GM12878 (cell line): ENCODE results near the gene UBE2M. TPM values are rescaled to one million over a fixed set of nuclear protein-coding genes. Genes with fewer than 3 reads are reported as not detected.

Experiments
- CBX3 ChIP-seq: fragments of 200-600 bp; sonication (generic); IDR thresholded peaks from 2 replicates; pipeline ENCODE4 v1.6.1; 2016; ENCODE audit warnings: low read depth, borderline replicate concordance
- CHD2 ChIP-seq: IDR thresholded peaks from 2 replicates; pipeline ENCODE4 v1.6.1; 2011; ENCODE audit warnings: low read depth, low read length, improper control_type of control experiment, borderline replicate concordance
- CREB1 ChIP-seq: IDR thresholded peaks from 2 replicates; pipeline ENCODE4 v1.6.1; 2012; ENCODE audit warnings: low read depth, mild to moderate bottlenecking, inconsistent platforms
- EZH2 ChIP-seq: IDR thresholded peaks from 2 replicates; pipeline ENCODE4 v1.6.1; 2012; ENCODE audit warnings: low read depth, mild to moderate bottlenecking, control low read depth, inconsistent platforms, low read length, borderline replicate concordance; ENCODE audit not compliant: control insufficient read depth
- MEF2B ChIP-seq: fragments of 450-650 bp; IDR thresholded peaks from 2 replicates; pipeline ENCODE4 v1.6.1; 2018; ENCODE audit warnings: mild to moderate bottlenecking, moderate library complexity; ENCODE audit not compliant: partially characterized antibody, poor library complexity, severe bottlenecking
- POU2F2 ChIP-seq: IDR thresholded peaks from 3 replicates; pipeline ENCODE4 v1.6.1; 2011; ENCODE audit warnings: low read depth, mild to moderate bottlenecking, low read length, borderline replicate concordance
- SREBF2 ChIP-seq: IDR thresholded peaks from 2 replicates; pipeline ENCODE4 v1.6.1; 2012; ENCODE audit warnings: mild to moderate bottlenecking, low read length
- TCF12 ChIP-seq: IDR thresholded peaks from 2 replicates; pipeline ENCODE4 v1.6.1; 2011; ENCODE audit warnings: low read depth, mild to moderate bottlenecking, low read length
- WRNIP1 ChIP-seq: IDR thresholded peaks from 2 replicates; pipeline ENCODE4 v1.6.1; 2011; ENCODE audit warnings: low read depth, low read length, improper control_type of control experiment, borderline replicate concordance
- ZNF274 ChIP-seq: IDR thresholded peaks from one replicate; pipeline ENCODE4 v1.8.0; 2011; ENCODE audit not compliant: insufficient read length, insufficient read depth
- polyA plus RNA-seq, 11 experiments: library from polyadenylated mRNA; depleted of rRNA in 4 of 11; unstranded in 6 of 11; stranded (reverse) in 5 of 11; fragments of >200 nt; fragmentation: Nextera tagmentation in 4 of 11; fragmentation: Illumina TruSeq in 1 of 11; extraction: Ambion mirVana in 4 of 11; extraction: Trizol in 1 of 11; gene quantifications; 1 replicate in 1 of 11; 2 replicates in 10 of 11; pipeline versions ENCODE4 v1.2.1 to v1.2.3, GENCODE V29; 2011 to 2016; ENCODE audit warnings: inconsistent platforms in 2 of 11, missing spikeins in 2 of 11, low read depth in 1 of 11
- total RNA-seq, 4 experiments: library from RNA; depleted of rRNA in 3 of 4; stranded (reverse); fragments of >200 nt in 3 of 4; fragmentation: Illumina TruSeq in 1 of 4; extraction: Trizol in 1 of 4; gene quantifications; 2 replicates each; pipeline versions ENCODE4 v1.2.1 to v1.2.3, GENCODE V29; 2013 to 2021
- TF ChIP-seq, protein P1 (sequence below): fragments of 450-650 bp; IDR thresholded peaks from 2 replicates; pipeline ENCODE4 v1.6.1; 2016; ENCODE audit warnings: mild to moderate bottlenecking
- TF ChIP-seq, protein P2 (sequence below): fragments of 450-650 bp; formaldehyde crosslinking; IDR thresholded peaks from 2 replicates; pipeline ENCODE4 v1.4.0; 2020; ENCODE audit warnings: mild to moderate bottlenecking, moderate library complexity
- TF ChIP-seq, protein P3 (sequence below): IDR thresholded peaks from 2 replicates; pipeline ENCODE4 v1.6.1; 2012; ENCODE audit warnings: low read depth, low read length, improper control_type of control experiment
- TF ChIP-seq, protein P4 (sequence below): fragments of 450-650 bp; IDR thresholded peaks from 2 replicates; pipeline ENCODE4 v1.6.1; 2017; ENCODE audit warnings: antibody characterized with exemption, mild to moderate bottlenecking, moderate library complexity
- TF ChIP-seq, protein P5 (sequence below): IDR thresholded peaks from 2 replicates; pipeline ENCODE4 v1.6.1; 2011; ENCODE audit warnings: borderline replicate concordance, low read depth, mild to moderate bottlenecking, moderate library complexity, low read length; ENCODE audit not compliant: insufficient read depth, poor library complexity, severe bottlenecking

Gene UBE2M
- total and polyA plus RNA-seq, 10 of the 15 experiments (the other 5 are each of a cell fraction or from before 2014, with no cell fraction given): 1.4 to 105 (median 73.9) TPM

DNA sequence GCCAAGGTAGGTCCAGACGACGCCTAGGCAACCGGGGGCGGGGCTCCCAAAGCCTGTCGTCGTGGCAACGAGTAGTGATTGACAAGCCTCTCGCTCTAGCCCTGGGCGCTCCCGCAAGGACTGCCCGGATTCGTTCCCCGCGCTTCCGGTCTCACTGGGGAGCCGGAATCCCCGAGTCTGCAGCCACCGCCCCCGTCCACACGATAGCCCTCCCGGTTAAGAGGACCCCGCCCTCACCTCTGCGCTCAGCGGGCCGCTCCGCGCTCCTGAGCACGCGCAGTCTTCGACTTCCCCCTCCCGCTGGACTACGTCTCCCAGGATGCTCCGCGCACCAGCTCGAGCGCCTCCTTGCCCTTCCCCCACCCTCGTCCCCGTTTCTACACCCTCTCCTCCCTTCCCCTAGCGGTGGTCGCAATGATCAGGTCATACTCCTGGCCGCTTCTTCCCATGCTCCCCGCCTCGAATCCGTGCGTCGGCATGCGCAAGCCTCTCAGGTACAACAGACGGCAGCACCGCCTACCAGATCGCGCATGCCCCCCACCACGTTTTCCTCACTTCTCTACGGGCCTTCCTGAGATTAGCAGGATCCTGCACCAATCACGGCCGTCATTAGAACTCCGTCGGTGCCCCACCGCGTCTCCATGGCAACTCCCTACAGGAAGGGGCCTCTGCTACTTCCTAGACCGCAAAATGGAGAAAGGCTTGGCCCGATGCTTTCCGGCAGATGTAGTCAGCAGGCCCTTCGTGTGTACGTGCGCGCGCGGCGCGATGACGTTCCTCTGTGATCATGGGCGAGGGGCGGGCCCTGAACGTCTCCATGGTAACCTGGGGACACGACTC is 14.6 kb upstream of the UBE2M start, which contains the start of gene MZF1 (continued):
- peak; percentile 56; the same call in 1 of the 3 replicates for TF ChIP-seq POU2F2
- no peak for TF ChIP-seq ZNF274
- TF ChIP-seq, protein P1, sequence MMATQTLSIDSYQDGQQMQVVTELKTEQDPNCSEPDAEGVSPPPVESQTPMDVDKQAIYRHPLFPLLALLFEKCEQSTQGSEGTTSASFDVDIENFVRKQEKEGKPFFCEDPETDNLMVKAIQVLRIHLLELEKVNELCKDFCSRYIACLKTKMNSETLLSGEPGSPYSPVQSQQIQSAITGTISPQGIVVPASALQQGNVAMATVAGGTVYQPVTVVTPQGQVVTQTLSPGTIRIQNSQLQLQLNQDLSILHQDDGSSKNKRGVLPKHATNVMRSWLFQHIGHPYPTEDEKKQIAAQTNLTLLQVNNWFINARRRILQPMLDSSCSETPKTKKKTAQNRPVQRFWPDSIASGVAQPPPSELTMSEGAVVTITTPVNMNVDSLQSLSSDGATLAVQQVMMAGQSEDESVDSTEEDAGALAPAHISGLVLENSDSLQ: peak; percentile 99
- TF ChIP-seq, protein P2, sequence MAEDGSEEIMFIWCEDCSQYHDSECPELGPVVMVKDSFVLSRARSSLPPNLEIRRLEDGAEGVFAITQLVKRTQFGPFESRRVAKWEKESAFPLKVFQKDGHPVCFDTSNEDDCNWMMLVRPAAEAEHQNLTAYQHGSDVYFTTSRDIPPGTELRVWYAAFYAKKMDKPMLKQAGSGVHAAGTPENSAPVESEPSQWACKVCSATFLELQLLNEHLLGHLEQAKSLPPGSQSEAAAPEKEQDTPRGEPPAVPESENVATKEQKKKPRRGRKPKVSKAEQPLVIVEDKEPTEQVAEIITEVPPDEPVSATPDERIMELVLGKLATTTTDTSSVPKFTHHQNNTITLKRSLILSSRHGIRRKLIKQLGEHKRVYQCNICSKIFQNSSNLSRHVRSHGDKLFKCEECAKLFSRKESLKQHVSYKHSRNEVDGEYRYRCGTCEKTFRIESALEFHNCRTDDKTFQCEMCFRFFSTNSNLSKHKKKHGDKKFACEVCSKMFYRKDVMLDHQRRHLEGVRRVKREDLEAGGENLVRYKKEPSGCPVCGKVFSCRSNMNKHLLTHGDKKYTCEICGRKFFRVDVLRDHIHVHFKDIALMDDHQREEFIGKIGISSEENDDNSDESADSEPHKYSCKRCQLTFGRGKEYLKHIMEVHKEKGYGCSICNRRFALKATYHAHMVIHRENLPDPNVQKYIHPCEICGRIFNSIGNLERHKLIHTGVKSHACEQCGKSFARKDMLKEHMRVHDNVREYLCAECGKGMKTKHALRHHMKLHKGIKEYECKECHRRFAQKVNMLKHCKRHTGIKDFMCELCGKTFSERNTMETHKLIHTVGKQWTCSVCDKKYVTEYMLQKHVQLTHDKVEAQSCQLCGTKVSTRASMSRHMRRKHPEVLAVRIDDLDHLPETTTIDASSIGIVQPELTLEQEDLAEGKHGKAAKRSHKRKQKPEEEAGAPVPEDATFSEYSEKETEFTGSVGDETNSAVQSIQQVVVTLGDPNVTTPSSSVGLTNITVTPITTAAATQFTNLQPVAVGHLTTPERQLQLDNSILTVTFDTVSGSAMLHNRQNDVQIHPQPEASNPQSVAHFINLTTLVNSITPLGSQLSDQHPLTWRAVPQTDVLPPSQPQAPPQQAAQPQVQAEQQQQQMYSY (CRISPR knock-in tag): no peak
- peak; percentile 85 for TF ChIP-seq MEF2B
- no peak for TF ChIP-seq SREBF2
- TF ChIP-seq, protein P3, sequence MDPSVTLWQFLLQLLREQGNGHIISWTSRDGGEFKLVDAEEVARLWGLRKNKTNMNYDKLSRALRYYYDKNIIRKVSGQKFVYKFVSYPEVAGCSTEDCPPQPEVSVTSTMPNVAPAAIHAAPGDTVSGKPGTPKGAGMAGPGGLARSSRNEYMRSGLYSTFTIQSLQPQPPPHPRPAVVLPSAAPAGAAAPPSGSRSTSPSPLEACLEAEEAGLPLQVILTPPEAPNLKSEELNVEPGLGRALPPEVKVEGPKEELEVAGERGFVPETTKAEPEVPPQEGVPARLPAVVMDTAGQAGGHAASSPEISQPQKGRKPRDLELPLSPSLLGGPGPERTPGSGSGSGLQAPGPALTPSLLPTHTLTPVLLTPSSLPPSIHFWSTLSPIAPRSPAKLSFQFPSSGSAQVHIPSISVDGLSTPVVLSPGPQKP: peak; percentile 85
- TF ChIP-seq, protein P4, sequence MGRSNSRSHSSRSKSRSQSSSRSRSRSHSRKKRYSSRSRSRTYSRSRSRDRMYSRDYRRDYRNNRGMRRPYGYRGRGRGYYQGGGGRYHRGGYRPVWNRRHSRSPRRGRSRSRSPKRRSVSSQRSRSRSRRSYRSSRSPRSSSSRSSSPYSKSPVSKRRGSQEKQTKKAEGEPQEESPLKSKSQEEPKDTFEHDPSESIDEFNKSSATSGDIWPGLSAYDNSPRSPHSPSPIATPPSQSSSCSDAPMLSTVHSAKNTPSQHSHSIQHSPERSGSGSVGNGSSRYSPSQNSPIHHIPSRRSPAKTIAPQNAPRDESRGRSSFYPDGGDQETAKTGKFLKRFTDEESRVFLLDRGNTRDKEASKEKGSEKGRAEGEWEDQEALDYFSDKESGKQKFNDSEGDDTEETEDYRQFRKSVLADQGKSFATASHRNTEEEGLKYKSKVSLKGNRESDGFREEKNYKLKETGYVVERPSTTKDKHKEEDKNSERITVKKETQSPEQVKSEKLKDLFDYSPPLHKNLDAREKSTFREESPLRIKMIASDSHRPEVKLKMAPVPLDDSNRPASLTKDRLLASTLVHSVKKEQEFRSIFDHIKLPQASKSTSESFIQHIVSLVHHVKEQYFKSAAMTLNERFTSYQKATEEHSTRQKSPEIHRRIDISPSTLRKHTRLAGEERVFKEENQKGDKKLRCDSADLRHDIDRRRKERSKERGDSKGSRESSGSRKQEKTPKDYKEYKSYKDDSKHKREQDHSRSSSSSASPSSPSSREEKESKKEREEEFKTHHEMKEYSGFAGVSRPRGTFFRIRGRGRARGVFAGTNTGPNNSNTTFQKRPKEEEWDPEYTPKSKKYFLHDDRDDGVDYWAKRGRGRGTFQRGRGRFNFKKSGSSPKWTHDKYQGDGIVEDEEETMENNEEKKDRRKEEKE: no peak
- no peak for TF ChIP-seq EZH2
- TF ChIP-seq, protein P5, sequence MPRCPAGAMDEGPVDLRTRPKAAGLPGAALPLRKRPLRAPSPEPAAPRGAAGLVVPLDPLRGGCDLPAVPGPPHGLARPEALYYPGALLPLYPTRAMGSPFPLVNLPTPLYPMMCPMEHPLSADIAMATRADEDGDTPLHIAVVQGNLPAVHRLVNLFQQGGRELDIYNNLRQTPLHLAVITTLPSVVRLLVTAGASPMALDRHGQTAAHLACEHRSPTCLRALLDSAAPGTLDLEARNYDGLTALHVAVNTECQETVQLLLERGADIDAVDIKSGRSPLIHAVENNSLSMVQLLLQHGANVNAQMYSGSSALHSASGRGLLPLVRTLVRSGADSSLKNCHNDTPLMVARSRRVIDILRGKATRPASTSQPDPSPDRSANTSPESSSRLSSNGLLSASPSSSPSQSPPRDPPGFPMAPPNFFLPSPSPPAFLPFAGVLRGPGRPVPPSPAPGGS: no peak
- TF ChIP-seq CBX3: no peak
- peak; percentile 99 for TF ChIP-seq CREB1
- no peak for TF ChIP-seq WRNIP1
- peak; percentile 92 for TF ChIP-seq CHD2
- peak; percentile 61; the same call in 1 of the 2 replicates for TF ChIP-seq TCF12
